Duodenal mucosa (tissue), 2 donors: ENCODE data around the gene ISLR.

Source experiments
- H3K27ac ChIP-seq: one replicate; pipeline ENCODE4 v1.7.0; 2013; ENCODE audit warnings: low read depth, low read length
- H3K27me3 ChIP-seq, 2 donors: one replicate each; pipeline ENCODE4 v1.7.0; 2013; ENCODE audit warnings: low read length in 2 of 2, control low read depth in 1 of 2; ENCODE audit not compliant: insufficient read depth in 2 of 2, control insufficient read depth in 1 of 2
- H3K36me3 ChIP-seq, 2 donors: one replicate each; pipeline ENCODE4 v1.7.0; 2013; ENCODE audit warnings: low read length in 2 of 2, control low read depth in 1 of 2; ENCODE audit not compliant: insufficient read depth in 2 of 2, control insufficient read depth in 1 of 2
- H3K4me1 ChIP-seq, 2 donors: one replicate each; pipeline ENCODE4 v1.7.0; 2013; ENCODE audit warnings: low read length in 2 of 2, control low read depth in 1 of 2; ENCODE audit not compliant: insufficient read depth in 2 of 2, control insufficient read depth in 1 of 2
- H3K4me3 ChIP-seq, 2 donors: one replicate each; pipeline ENCODE4 v1.7.0; 2013; ENCODE audit warnings: low read length in 2 of 2, low read depth in 1 of 2
- H3K9ac ChIP-seq, 2 donors: one replicate each; pipeline ENCODE4 v1.7.0; 2013; ENCODE audit warnings: low read length in 2 of 2, low read depth in 1 of 2
- H3K9me3 ChIP-seq, 2 donors: one replicate each; pipeline ENCODE4 v1.7.0; 2013; ENCODE audit warnings: low read length in 2 of 2, control low read depth in 1 of 2; ENCODE audit not compliant: control insufficient read depth in 1 of 2

Gene ISLR

GRCh38 chr15:74213858-74214284, 40.4 kb downstream of the ISLR start:
- Histone ChIP-seq H3K4me1 (no peaks in the 10 kb centered on the region), H3K4me3 (no peak overlapping the region), H3K27ac (no peak overlapping the region), H3K36me3 (no peaks in the 10 kb centered on the region), H3K9me3 (no peaks in the 10 kb centered on the region), H3K27me3 (no peaks in the 10 kb centered on the region), H3K9ac (no peak overlapping the region)

DNA sequence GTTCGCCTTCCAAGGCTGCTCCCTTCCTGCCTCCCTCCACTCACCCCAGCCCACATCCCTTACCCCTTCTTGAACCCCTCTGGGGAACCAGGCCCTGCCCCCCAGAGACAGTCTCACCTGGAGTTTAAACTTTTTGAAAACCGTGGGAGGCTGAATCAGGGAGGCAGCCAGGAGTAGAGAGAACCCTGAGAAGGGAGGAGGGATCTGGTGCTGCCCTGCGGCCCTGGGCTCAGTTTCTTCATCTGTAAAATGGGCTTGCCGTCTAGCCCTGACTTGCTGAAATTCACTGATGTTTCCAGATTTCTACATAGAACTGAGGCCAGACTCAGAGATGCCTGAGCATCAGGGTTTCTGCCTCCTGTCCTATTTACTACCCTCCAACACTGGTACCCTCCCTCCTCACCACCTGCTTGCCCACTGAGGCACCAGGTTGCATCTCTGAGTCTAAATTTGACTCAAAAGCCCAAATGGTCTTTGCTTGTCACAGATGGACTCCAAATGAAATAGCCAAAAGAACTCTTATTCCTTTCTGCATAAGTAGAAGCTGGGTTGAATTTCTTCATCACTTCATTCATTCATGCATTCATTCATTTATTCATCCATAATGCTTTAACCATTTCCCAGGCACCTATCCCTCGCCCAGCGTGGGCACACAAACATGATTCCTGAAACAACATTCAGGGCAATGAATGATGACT, 41.0 kb downstream of the ISLR start:
- no peak overlapping the region for H3K27ac ChIP-seq
- no peak overlapping the region for H3K4me3 ChIP-seq
- H3K4me1 ChIP-seq, result no peaks in the 10 kb centered on the region
- H3K9ac ChIP-seq, result no peak overlapping the region
- H3K36me3 ChIP-seq, result no peaks in the 10 kb centered on the region
- H3K27me3 ChIP-seq, result no peaks in the 10 kb centered on the region
- no peaks in the 10 kb centered on the region for H3K9me3 ChIP-seq

DNA sequence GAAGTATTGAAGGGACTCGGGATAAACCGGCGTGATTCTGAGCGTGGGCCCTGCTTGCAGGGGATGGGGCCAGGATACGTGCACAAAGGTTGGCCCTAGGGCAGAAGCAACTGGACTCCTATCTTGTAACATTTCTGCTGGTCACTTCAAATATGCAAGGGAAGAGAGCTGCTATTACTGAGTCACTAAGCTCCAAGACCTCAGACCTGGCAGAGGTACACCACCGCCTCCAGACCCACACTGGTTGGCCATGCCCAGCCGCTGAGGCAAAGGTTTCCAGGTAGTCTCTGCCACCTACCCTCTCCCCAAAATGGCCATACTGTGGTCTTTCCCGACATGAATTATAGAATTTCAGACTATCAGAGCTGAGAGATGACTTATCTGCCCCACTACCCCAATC, 42.4 kb downstream of the ISLR start:
- peaks cover 0 to 10% of the 10 kb centered on the region in 2 donors for H3K27me3 ChIP-seq
- no peaks in the 10 kb centered on the region for H3K9me3 ChIP-seq
- H3K9ac ChIP-seq, result no peak overlapping the region
- no peak overlapping the region for H3K4me3 ChIP-seq
- no peaks in the 10 kb centered on the region for H3K4me1 ChIP-seq
- H3K27ac ChIP-seq, result no peak overlapping the region
- H3K36me3 ChIP-seq, result no peaks in the 10 kb centered on the region

DNA sequence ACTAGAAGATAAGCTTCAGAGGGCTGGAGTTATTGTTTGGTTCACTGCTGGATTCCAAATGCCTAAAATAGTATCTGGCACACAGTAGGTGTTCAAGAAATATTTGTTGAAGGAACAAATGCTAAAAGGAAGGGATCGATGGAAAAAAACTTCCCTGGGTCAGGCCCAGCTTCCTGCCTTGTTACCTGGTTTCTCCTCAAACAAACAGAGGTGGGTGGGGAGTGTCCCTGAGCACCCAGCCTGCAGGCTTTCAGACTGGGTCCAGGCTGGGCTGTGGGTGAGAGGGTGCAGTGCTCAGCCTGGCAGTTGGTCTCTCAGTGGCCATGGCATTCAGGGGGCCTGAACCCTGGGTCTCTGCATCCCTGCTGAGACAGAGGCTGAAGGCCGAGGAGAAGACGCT, 43.4 kb downstream of the ISLR start:
- Histone ChIP-seq H3K27me3 (peaks cover 5 to 17% of the 10 kb centered on the region in 2 donors), H3K9ac (no peak overlapping the region), H3K36me3 (no peaks in the 10 kb centered on the region), H3K9me3 (no peaks in the 10 kb centered on the region), H3K27ac (no peak overlapping the region), H3K4me1 (no peaks in the 10 kb centered on the region), H3K4me3 (no peak overlapping the region)

DNA sequence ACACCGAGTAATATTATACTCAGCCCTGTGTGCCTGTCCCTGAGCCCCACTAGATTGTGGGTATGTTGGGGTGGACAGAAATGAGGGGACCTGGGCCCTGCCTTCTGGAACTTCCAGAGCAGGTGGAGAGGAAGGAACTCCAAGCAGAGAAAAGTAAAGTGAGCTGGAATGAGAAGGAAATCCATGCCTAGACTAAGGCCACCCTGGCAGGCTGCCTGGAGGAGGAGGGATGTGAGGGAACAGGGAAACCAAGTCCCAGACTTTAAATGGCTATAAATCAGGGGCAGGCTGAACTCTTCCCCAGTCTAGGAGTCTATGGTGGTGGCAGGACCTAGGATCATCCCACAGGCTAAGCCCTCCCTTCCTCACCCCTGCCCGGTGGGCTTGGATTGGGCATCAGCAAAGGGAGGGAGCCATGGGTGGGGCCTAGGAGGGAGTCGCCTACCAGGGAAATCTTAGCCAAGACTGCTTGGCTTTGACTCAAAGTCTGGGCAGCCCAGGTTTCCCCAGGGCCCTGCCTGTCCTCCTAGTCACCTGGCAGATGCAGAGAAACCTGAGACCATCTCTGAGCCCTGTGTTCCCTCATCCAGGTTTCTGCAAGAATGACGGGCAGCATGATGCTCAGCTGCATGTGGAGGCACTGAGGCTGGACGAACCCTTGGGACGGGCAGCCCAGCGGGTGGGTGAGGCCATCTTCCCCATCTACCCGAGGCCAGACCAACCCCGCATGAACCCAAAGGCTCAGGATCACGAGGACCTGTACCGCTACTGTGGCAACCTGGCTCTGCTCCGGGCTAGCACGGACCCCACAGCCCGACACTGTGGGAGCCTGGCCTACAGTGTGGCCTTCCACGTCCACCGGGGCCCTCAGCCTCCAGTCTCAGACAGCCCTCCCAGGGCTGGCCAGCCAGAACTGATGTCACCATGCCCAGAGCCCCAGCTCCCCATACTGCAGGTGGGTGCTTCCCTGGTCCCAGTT, 44.7 kb downstream of the ISLR start:
- Histone ChIP-seq H3K27me3 (peaks cover 12 to 22% of the 10 kb centered on the region in 2 donors), H3K27ac (no peak overlapping the region), H3K9ac (no peak overlapping the region), H3K9me3 (no peaks in the 10 kb centered on the region), H3K36me3 (no peaks in the 10 kb centered on the region), H3K4me3 (no peak overlapping the region), H3K4me1 (no peaks in the 10 kb centered on the region)

DNA sequence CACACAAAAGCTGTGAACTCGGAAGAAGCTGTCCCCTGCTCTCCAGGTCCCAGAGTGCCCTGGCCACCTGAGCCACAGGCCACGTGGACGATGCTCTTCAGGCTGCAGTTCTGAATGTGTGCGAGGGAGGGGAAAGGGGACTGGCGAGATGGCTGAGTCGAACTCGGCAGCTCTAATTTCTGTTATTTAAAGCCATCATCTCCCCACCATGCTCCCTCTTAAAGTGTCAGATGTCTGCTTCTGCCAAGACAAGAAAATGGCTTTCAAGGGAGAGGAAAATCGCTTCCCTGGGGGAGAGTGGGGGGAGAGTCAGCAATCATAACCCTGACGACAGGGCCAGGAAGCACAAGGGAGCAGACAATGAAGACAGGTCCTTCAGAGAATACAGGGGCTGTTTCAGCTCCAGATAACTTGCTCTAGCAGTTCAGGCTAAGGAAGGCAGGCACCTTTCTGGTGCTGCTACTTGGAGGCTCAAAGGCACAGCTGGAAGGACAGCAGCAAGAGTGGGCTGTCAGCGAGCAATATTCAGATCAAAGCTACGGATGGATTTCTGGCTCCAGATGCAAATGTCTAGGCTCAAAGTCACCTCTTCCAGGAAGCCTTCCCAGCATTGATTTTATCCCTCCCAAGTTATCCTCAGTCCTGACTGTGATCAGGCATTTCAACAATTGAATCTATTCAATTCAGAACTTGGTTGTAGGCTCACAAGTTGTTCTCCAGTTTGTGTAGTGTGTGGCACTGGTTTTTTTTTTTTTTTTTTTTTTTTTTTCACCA, 47.2 kb downstream of the ISLR start:
- H3K4me1 ChIP-seq, result no peaks in the 10 kb centered on the region
- H3K9me3 ChIP-seq, result no peaks in the 10 kb centered on the region
- H3K9ac ChIP-seq, result no peak overlapping the region
- H3K27ac ChIP-seq, result no peak overlapping the region
- H3K27me3 ChIP-seq, result peaks cover 23 to 27% of the 10 kb centered on the region in 2 donors
- H3K36me3 ChIP-seq, result no peaks in the 10 kb centered on the region
- no peak overlapping the region for H3K4me3 ChIP-seq

DNA sequence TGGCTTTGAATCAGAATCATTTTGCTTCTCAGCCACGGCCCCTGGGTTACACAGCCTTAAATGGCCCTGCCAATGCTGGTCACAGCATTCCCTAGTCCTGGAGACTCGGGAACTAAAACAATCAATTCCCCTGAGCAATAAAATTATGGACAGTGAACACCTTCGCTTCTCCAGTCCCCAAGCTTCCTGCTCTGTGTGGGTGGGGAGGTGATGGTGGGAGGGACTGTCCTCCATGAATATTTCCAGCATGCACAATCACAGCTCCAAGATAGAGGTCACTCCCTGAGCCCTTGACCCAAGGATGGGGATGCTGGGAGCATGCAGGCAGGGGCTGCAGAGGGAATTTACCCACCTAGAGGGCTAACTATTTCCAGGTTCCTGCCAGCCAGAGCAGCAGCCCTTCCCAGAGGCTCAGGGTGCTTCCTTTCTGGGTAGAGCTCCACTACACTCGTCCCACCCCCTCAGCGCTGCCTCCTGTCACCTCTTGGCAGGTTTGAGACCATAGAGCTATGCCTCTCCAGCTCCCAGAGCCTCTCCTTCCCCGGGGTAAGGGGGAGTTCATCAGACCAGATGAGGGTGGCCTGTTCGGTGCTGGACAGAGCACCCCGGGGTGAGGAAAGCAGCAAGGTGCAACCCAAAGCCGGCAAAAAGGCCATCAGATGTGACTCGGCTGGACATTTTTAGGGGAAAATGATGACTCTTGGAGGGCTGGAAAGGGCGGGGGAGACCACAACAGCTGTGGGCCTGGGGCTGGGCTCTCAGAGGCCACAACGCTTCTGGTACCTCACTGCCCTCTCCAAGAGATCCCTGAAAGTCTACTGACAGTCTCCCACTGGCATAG, 48.1 kb downstream of the ISLR start:
- no peak overlapping the region for H3K4me3 ChIP-seq
- peaks cover 23 to 27% of the 10 kb centered on the region in 2 donors for H3K27me3 ChIP-seq
- no peak overlapping the region for H3K9ac ChIP-seq
- H3K4me1 ChIP-seq, result no peaks in the 10 kb centered on the region
- H3K9me3 ChIP-seq, result no peaks in the 10 kb centered on the region
- no peaks in the 10 kb centered on the region for H3K36me3 ChIP-seq
- no peak overlapping the region for H3K27ac ChIP-seq

DNA sequence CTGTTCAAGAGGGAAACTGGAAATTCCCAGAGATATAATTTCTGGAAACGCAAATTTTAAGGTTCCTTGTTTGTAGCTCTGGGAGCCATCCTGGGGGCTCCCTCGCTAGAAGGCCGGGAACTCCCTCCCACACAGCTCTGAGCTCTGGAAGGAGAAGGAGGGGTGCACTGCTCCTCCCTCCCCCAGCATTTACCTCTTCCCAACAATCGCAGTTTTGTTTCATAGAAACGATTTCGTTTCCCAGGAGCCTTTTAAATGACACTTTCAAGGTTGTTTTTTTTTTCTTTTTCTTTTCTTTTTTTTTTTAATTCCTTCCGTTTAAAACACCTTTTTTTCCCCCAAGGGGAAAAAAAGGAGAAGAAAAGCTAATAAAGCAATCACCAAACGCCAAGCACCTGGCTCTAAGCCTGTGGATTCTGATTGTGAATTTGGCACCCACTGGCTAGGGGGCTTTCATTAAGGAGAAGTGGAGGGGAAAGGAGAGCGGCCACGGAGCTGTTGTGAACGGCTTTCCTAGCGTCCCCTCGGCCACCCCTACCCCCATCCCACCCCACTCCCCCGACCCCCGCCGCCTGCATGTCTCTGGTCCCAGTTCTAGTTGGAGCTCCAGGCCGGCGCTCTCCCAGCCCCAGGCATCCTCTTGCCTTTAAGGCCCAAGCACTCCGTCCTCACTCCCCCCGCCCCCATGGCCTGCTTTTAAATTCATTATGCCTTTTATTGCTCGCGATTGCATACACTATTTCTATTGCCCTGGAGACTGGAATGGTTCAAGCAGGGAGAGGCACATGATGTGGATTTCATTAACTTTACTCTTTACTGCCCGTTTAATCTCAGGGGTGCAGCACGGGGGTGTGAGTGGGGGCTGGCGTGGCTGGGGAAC, 49.0 kb downstream of the ISLR start:
- no peak overlapping the region for H3K9ac ChIP-seq
- H3K9me3 ChIP-seq, result no peaks in the 10 kb centered on the region
- H3K4me1 ChIP-seq, result no peaks in the 10 kb centered on the region
- no peak overlapping the region for H3K27ac ChIP-seq
- no peak overlapping the region for H3K4me3 ChIP-seq
- no peaks in the 10 kb centered on the region for H3K36me3 ChIP-seq
- H3K27me3 ChIP-seq, result peaks cover 23 to 27% of the 10 kb centered on the region in 2 donors

DNA sequence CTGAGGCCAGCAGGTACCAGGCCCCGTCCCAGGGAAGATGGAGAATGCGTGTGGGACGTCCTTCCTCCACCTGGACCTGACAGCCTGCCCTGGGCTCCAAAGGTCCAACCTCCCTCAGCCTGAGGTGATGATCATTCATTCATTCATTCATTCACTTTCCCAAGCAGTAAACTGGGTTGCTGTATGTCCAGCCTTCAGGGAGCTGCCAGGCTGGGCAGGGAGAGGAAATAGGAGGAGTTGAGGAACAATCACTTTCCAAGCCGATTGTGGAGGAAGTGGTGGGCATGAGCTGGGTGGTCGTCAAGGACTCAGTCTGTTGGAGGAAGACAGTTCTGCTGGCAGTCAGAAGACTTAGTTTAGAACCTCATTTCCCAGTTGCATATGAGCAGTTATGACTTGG, 52.4 kb downstream of the ISLR start:
- Histone ChIP-seq H3K36me3 (no peaks in the 10 kb centered on the region), H3K9me3 (no peaks in the 10 kb centered on the region), H3K27me3 (peaks cover 14 to 27% of the 10 kb centered on the region in 2 donors), H3K27ac (no peak overlapping the region), H3K4me1 (no peaks in the 10 kb centered on the region), H3K4me3 (no peak overlapping the region), H3K9ac (no peak overlapping the region)
